ENCODE data around the gene MORF4L1. TPM values are rescaled to one million over a fixed set of nuclear protein-coding genes. Genes with fewer than 3 reads are reported as not detected.
"Not testable (repeated sequence)": the region's sequence is repeated elsewhere in the genome, so short reads cannot be mapped to it uniquely, and the experiment has no call there.

The MORF4L1 gene
- total RNA-seq, 1 donor from 2014 or later, result 382 TPM

- Histone ChIP-seq H3K27ac (ENCODE audit: low read depth, low read length) (no peak overlapping the region), H3K4me1 (ENCODE audit: control insufficient read depth in 3 of 3, insufficient read depth in 3 of 3, low read length in 3 of 3) (no peaks in the 10 kb centered on the region), H3K4me3 (ENCODE audit: low read length in 3 of 3) (no peak overlapping the region), H3K9ac (ENCODE audit: low read depth in 1 of 3, low read length in 3 of 3) (no peak overlapping the region), H3K9me3 (ENCODE audit: control insufficient read depth in 3 of 3, low read length in 3 of 3) (peaks cover 0 to 3% (median 0%) of the 10 kb centered on the region in 3 donors), H3K27me3 (ENCODE audit: control insufficient read depth in 3 of 3, insufficient read depth in 3 of 3, low read length in 3 of 3) (no peaks in the 10 kb centered on the region), H3K36me3 (ENCODE audit: control insufficient read depth in 3 of 3, insufficient read depth in 3 of 3, low read length in 3 of 3) (no peaks in the 10 kb centered on the region)
Observed at GRCh38 chr15:78855746-78856145, 16.9 kb upstream of the MORF4L1 start.

DNA sequence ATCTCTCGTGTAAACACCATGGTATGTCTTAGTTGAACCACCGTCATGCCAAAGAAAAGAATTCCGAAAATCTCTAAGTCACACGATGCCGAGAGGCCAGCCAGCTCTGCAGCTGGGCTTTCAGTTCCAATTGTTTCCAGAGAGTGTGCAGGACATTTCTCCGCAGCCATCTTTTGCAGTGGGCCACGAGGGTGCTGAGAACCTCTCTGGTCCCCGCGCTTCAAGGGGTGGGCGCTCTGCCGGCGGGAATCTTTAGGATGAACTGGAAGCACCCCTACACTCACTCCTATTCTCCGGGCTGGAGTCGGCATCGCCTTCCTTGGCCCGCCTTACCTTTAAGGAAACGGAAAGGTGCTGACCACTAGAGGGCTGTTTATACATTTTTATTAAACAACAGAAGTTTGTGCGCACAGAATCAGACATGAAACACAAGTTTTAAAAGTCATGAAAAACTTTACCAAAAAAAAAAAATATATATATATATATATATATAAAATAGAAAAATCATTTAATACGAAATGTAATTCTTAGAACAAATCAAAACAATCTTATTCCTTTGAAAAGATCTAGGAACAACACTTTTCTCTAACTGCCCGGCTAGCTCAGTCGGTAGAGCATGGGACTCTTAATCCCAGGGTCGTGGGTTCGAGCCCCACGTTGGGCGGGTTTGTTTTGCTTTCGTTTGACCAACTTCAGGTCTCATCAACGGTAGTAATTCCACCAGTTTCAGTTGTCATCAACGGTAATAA, 12.5 kb upstream of the MORF4L1 start:
- Histone ChIP-seq H3K4me3 (ENCODE audit: low read length in 3 of 3) (peak overlapping the region; percentile 66 to 72 (median 67)), H3K27me3 (ENCODE audit: control insufficient read depth in 3 of 3, insufficient read depth in 3 of 3, low read length in 3 of 3) (no peaks in the 10 kb centered on the region), H3K36me3 (ENCODE audit: control insufficient read depth in 3 of 3, insufficient read depth in 3 of 3, low read length in 3 of 3) (no peaks in the 10 kb centered on the region), H3K4me1 (ENCODE audit: control insufficient read depth in 3 of 3, insufficient read depth in 3 of 3, low read length in 3 of 3) (no peaks in the 10 kb centered on the region), H3K9ac (ENCODE audit: low read depth in 1 of 3, low read length in 3 of 3) (peak overlapping the region; percentile 30 to 68 (median 42)), H3K9me3 (ENCODE audit: control insufficient read depth in 3 of 3, low read length in 3 of 3) (no peaks in the 10 kb centered on the region), H3K27ac (ENCODE audit: low read depth, low read length) (no peak overlapping the region)

GRCh38 chr15:78865585-78865984, 7.1 kb upstream of the MORF4L1 start:
- not testable (repeated sequence) for H3K9ac ChIP-seq (ENCODE audit: low read depth in 1 of 3, low read length in 3 of 3); H3K27me3 ChIP-seq (ENCODE audit: control insufficient read depth in 3 of 3, insufficient read depth in 3 of 3, low read length in 3 of 3); H3K4me1 ChIP-seq (ENCODE audit: control insufficient read depth in 3 of 3, insufficient read depth in 3 of 3, low read length in 3 of 3); H3K27ac ChIP-seq (ENCODE audit: low read depth, low read length); H3K4me3 ChIP-seq (ENCODE audit: low read length in 3 of 3); H3K9me3 ChIP-seq (ENCODE audit: control insufficient read depth in 3 of 3, low read length in 3 of 3); H3K36me3 ChIP-seq (ENCODE audit: control insufficient read depth in 3 of 3, insufficient read depth in 3 of 3, low read length in 3 of 3)

- H3K4me3 ChIP-seq (ENCODE audit: low read length in 3 of 3); H3K9ac ChIP-seq (ENCODE audit: low read depth in 1 of 3, low read length in 3 of 3); H3K36me3 ChIP-seq (ENCODE audit: control insufficient read depth in 3 of 3, insufficient read depth in 3 of 3, low read length in 3 of 3); H3K4me1 ChIP-seq (ENCODE audit: control insufficient read depth in 3 of 3, insufficient read depth in 3 of 3, low read length in 3 of 3); H3K9me3 ChIP-seq (ENCODE audit: control insufficient read depth in 3 of 3, low read length in 3 of 3); H3K27me3 ChIP-seq (ENCODE audit: control insufficient read depth in 3 of 3, insufficient read depth in 3 of 3, low read length in 3 of 3); H3K27ac ChIP-seq (ENCODE audit: low read depth, low read length): not testable (repeated sequence)
Observed at GRCh38 chr15:78866031-78866430, 6.7 kb upstream of the MORF4L1 start.

DNA sequence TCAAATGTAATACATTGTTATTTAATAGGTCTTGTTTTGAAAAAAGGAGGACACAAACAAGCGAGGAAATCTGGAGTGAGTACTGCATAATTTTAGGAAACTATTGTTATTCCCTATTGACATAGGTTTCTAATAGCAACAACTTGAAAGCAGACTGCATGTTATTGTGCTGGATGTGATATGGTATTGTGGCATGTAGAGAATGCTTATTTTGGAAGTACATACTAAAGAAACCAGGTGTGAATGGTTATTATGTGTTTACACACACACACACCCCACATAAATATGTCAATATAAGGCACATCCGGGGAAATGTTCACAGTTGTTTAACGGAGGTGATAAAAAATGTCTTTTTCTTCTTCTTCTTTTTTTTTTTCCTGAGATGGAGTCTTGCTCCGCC, 5.9 kb upstream of the MORF4L1 start:
- Histone ChIP-seq H3K4me1 (ENCODE audit: control insufficient read depth in 3 of 3, insufficient read depth in 3 of 3, low read length in 3 of 3) (no peaks in the 10 kb centered on the region), H3K4me3 (ENCODE audit: low read length in 3 of 3) (no peak overlapping the region), H3K9me3 (ENCODE audit: control insufficient read depth in 3 of 3, low read length in 3 of 3) (no peaks in the 10 kb centered on the region), H3K27me3 (ENCODE audit: control insufficient read depth in 3 of 3, insufficient read depth in 3 of 3, low read length in 3 of 3) (no peaks in the 10 kb centered on the region), H3K27ac (ENCODE audit: low read depth, low read length) (no peak overlapping the region), H3K9ac (ENCODE audit: low read depth in 1 of 3, low read length in 3 of 3) (no peak overlapping the region), H3K36me3 (ENCODE audit: control insufficient read depth in 3 of 3, insufficient read depth in 3 of 3, low read length in 3 of 3) (no peaks in the 10 kb centered on the region)

DNA sequence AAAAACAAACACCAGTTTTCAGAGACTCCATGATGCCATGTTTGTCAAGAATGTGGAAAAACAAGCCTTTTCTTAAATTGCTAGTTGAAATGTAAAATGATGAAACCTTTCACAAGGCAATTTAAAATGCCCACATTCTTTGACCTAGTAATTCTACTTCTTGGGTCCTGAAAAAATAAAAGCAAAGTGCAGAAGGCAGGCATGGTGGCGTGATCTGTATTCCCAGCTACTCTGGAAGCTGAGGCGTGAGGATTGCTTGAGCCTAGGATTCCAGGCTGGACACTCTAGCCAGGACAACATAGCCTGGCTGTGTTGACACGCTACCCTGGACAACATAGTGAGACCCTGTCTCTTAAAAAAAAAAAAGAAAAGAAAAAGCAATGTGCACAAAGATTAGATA, 4.3 kb upstream of the MORF4L1 start:
- H3K9ac ChIP-seq (ENCODE audit: low read depth in 1 of 3, low read length in 3 of 3), result no peak overlapping the region
- no peak overlapping the region for H3K27ac ChIP-seq (ENCODE audit: low read depth, low read length)
- H3K4me3 ChIP-seq (ENCODE audit: low read length in 3 of 3), result no peak overlapping the region
- H3K36me3 ChIP-seq (ENCODE audit: control insufficient read depth in 3 of 3, insufficient read depth in 3 of 3, low read length in 3 of 3), result peaks cover 0 to 4% (median 0%) of the 10 kb centered on the region in 3 donors
- H3K9me3 ChIP-seq (ENCODE audit: control insufficient read depth in 3 of 3, low read length in 3 of 3), result no peaks in the 10 kb centered on the region
- peaks cover 4% of the 10 kb centered on the region in 3 donors for H3K4me1 ChIP-seq (ENCODE audit: control insufficient read depth in 3 of 3, insufficient read depth in 3 of 3, low read length in 3 of 3)
- H3K27me3 ChIP-seq (ENCODE audit: control insufficient read depth in 3 of 3, insufficient read depth in 3 of 3, low read length in 3 of 3), result no peaks in the 10 kb centered on the region

- H3K9ac ChIP-seq (ENCODE audit: low read depth in 1 of 3, low read length in 3 of 3), result peak overlapping the region in 1 of 3 donors; percentile 72
- not testable (repeated sequence) for H3K36me3 ChIP-seq (ENCODE audit: control insufficient read depth in 3 of 3, insufficient read depth in 3 of 3, low read length in 3 of 3); H3K9me3 ChIP-seq (ENCODE audit: control insufficient read depth in 3 of 3, low read length in 3 of 3); H3K27me3 ChIP-seq (ENCODE audit: control insufficient read depth in 3 of 3, insufficient read depth in 3 of 3, low read length in 3 of 3); H3K27ac ChIP-seq (ENCODE audit: low read depth, low read length)
- H3K4me3 ChIP-seq (ENCODE audit: low read length in 3 of 3), result peak overlapping the region in 2 of 3 donors; percentile 68 to 81
- H3K4me1 ChIP-seq (ENCODE audit: control insufficient read depth in 3 of 3, insufficient read depth in 3 of 3, low read length in 3 of 3), result peaks cover 9 to 19% (median 13%) of the 10 kb centered on the region in 3 donors
Observed at GRCh38 chr15:78871483-78872127, 1.1 kb upstream of the MORF4L1 start.

DNA sequence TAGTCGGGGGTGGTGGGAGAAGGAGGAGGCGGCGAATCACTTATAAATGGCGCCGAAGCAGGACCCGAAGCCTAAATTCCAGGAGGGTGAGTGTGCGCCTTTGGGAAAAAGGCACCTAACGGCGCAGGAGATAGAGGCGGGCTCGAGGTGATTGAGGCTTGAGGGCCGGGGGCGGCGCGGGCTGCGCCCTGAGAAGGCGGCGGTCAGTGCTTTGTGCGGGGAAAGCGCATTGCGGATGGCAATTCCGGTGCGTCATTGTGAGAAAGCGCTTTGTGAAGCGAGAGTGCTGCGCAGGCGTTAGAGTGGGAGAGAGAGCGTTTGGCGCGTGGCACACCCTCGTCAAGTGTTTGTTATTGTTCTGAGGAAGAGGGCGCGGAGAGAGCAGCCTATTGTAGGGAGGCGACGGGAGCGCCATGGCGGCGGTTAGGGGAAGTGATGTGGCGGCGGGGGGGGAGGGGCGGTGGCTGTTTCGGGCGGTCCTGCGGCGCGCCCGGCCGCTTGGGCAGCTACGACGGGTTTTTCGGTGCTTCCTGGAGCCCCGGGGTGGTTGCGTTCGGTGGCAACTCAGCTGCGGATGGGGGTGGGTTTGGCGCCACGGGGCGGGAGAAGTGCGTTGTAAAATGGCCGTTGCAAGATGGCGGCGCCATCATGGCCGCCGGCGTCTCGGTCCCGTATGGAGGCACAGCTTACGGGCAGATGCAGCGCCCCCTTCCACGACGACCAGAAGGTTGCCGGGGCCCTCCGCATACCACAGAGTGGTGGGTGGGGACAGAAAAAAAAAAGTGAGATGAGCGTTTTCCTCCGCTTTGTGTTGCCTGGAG, 492 bp downstream of the MORF4L1 start:
- H3K27me3 ChIP-seq (ENCODE audit: control insufficient read depth in 3 of 3, insufficient read depth in 3 of 3, low read length in 3 of 3), result no peaks in the 10 kb centered on the region
- peaks cover 0 to 4% (median 0%) of the 10 kb centered on the region in 3 donors for H3K36me3 ChIP-seq (ENCODE audit: control insufficient read depth in 3 of 3, insufficient read depth in 3 of 3, low read length in 3 of 3)
- peaks cover 21 to 30% (median 22%) of the 10 kb centered on the region in 3 donors for H3K4me1 ChIP-seq (ENCODE audit: control insufficient read depth in 3 of 3, insufficient read depth in 3 of 3, low read length in 3 of 3)
- peak overlapping the region; percentile 100 for H3K27ac ChIP-seq (ENCODE audit: low read depth, low read length)
- peak overlapping the region; percentile 100 for H3K9ac ChIP-seq (ENCODE audit: low read depth in 1 of 3, low read length in 3 of 3)
- H3K9me3 ChIP-seq (ENCODE audit: control insufficient read depth in 3 of 3, low read length in 3 of 3), result no peaks in the 10 kb centered on the region
- peak overlapping the region; percentile 93 to 100 (median 100) for H3K4me3 ChIP-seq (ENCODE audit: low read length in 3 of 3)

DNA sequence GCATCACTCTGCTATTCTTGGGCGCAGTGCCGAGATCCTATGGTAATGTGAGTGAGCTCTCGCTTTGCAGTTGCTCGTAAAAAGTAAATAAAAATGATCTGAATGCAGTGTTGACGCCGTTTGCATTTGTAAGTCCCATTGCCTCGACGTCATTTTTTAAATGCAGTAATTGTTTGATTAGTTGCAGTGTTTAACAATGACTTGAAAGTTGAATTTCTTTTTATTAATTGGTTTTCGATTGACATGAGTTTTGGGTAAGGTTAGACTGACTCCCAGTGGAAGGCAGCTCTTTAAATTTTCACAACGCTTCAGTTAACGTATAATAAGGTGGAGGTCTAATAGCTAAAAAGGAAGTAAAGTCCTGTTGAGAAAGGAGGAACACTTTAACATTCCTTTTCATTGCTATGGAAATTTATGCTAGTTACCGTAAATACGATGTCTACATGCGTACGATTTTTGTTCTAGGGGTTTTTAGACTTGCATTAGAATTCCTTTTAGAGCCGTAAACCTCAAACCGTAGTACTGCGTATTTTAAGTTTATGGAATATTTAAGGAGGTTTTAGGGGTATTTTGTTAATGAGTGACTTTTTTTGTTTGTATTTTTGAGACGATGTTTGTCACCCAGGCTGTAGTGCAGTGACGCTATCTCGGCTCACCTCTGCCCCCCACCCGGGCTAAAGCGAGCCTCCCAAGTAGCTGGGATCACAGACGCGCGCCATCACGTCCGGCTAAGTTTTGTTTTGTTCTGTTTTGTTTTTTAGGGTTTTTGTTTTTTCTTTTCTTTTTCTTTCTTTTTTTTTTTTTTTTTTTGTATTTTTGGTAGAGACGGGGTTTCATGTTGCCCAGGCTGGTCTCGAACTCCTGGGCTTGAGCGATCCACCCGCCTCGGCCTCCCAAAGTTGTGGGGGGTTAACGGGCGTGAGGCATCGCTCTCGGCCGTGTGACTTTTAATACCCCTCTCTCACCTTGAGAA, 1.4 kb downstream of the MORF4L1 start:
- peaks cover 0 to 4% (median 0%) of the 10 kb centered on the region in 3 donors for H3K36me3 ChIP-seq (ENCODE audit: control insufficient read depth in 3 of 3, insufficient read depth in 3 of 3, low read length in 3 of 3)
- no peaks in the 10 kb centered on the region for H3K9me3 ChIP-seq (ENCODE audit: control insufficient read depth in 3 of 3, low read length in 3 of 3)
- peak overlapping the region; percentile 100 for H3K27ac ChIP-seq (ENCODE audit: low read depth, low read length)
- peak overlapping the region; percentile 93 to 100 (median 100) for H3K4me3 ChIP-seq (ENCODE audit: low read length in 3 of 3)
- H3K9ac ChIP-seq (ENCODE audit: low read depth in 1 of 3, low read length in 3 of 3), result peak overlapping the region; percentile 100
- H3K27me3 ChIP-seq (ENCODE audit: control insufficient read depth in 3 of 3, insufficient read depth in 3 of 3, low read length in 3 of 3), result no peaks in the 10 kb centered on the region
- peaks cover 21 to 31% (median 23%) of the 10 kb centered on the region in 3 donors for H3K4me1 ChIP-seq (ENCODE audit: control insufficient read depth in 3 of 3, insufficient read depth in 3 of 3, low read length in 3 of 3)
